GM19043 (cell line): ENCODE data around the gene EEF1B2.
"Not testable (repeated sequence)": the region's sequence is repeated elsewhere in the genome, so short reads cannot be mapped to it uniquely, and the experiment has no call there.

Experiments
- ATAC-seq: cut with Tn5 transposase; IDR thresholded peaks from one replicate; pipeline ENCODE4 v1.9.1; 2021; ENCODE audit warnings: low read depth; ENCODE audit not compliant: unreplicated experiment

EEF1B2 gene

GRCh38 chr2:206163251-206163880 is 3.7 kb downstream of the EEF1B2 start:
- ATAC-seq = no peak

- ATAC-seq = no peak
Measured at GRCh38 chr2:206164261-206164862, 4.7 kb downstream of the EEF1B2 start.

- not testable (repeated sequence) for ATAC-seq
Measured at GRCh38 chr2:206168230-206168629, 8.5 kb downstream of the EEF1B2 start.

GRCh38 chr2:206171624-206172397 is 12.1 kb downstream of the EEF1B2 start:
- ATAC-seq = not testable (repeated sequence)

GRCh38 chr2:206173147-206173546 is 13.5 kb downstream of the EEF1B2 start:
- no peak for ATAC-seq

GRCh38 chr2:206176121-206176520 is 16.4 kb downstream of the EEF1B2 start:
- no peak for ATAC-seq

- no peak for ATAC-seq
Measured at GRCh38 chr2:206176901-206177300, 17.2 kb downstream of the EEF1B2 start.

- not testable (repeated sequence) for ATAC-seq
Measured at GRCh38 chr2:206181526-206181925, 21.8 kb downstream of the EEF1B2 start.

- ATAC-seq = no peak
Measured at GRCh38 chr2:206189691-206190090, 30.0 kb downstream of the EEF1B2 start.

GRCh38 chr2:206190111-206190510 is 30.4 kb downstream of the EEF1B2 start:
- ATAC-seq = no peak

- ATAC-seq = no peak
Measured at GRCh38 chr2:206190689-206191088, 31.0 kb downstream of the EEF1B2 start.

GRCh38 chr2:206192157-206192556 is 32.5 kb downstream of the EEF1B2 start:
- no peak for ATAC-seq

- no peak for ATAC-seq
Measured at GRCh38 chr2:206193671-206194357, 34.1 kb downstream of the EEF1B2 start.

GRCh38 chr2:206198677-206199076 is 39.0 kb downstream of the EEF1B2 start:
- ATAC-seq = no peak

GRCh38 chr2:206201075-206201848 is 41.6 kb downstream of the EEF1B2 start:
- ATAC-seq = no peak

- no peak for ATAC-seq
Measured at GRCh38 chr2:206202446-206202845, 42.8 kb downstream of the EEF1B2 start.

- ATAC-seq = no peak
Measured at GRCh38 chr2:206203331-206203730, 43.6 kb downstream of the EEF1B2 start.

GRCh38 chr2:206204710-206205109 is 45.0 kb downstream of the EEF1B2 start:
- no peak for ATAC-seq

GRCh38 chr2:206207316-206207715 is 47.6 kb downstream of the EEF1B2 start:
- not testable (repeated sequence) for ATAC-seq

- no peak for ATAC-seq
Measured at GRCh38 chr2:206208900-206209299, 49.2 kb downstream of the EEF1B2 start.
